PC-9 (cell line): ENCODE data around the gene F5.

Experiments
- CTCF ChIP-seq: fragments of 200-600 bp; sonication (generic); conservative IDR thresholded peaks from 2 replicates; pipeline ENCODE4 v1.6.1; 2017; ENCODE audit warnings: mixed run types, antibody characterized with exemption, mild to moderate bottlenecking, moderate library complexity
- EZH2 ChIP-seq: fragments of 200-600 bp; sonication (generic); IDR thresholded peaks from 2 replicates; pipeline ENCODE4 v1.8.0; 2017; ENCODE audit warnings: antibody characterized with exemption, low read depth

GRCh38 chr1:169511316-169512005, 74.8 kb downstream of the F5 start:
- TF ChIP-seq EZH2: no peak
- TF ChIP-seq CTCF: no peak
